SJSA1 (cell line): ENCODE measurements around the gene KIAA0232. TPM values are rescaled to one million over a fixed set of nuclear protein-coding genes. Genes with fewer than 3 reads are reported as not detected.

Source experiments
- DNase-seq, 2 experiments: peaks; one replicate each; pipeline ENCODE4 v3.0.0-alpha.2; 2015 to 2020; ENCODE audit warnings: low spot score in 2 of 2, low read depth in 1 of 2
- H3K27ac ChIP-seq: fragments of 250-450 bp; sonication (Bioruptor Pico); 2 replicates; pipeline ENCODE4 v1.5.1; 2020; ENCODE audit warnings: mild to moderate bottlenecking, moderate library complexity
- H3K27me3 ChIP-seq: fragments of 250-450 bp; sonication (Bioruptor Pico); replicated peaks from 2 replicates; pipeline ENCODE4 v1.5.1; 2020; ENCODE audit warnings: mild to moderate bottlenecking, moderate library complexity
- H3K36me3 ChIP-seq: fragments of 250-450 bp; sonication (Bioruptor Pico); 2 replicates; pipeline ENCODE4 v1.5.1; 2020; ENCODE audit warnings: mild to moderate bottlenecking
- H3K4me1 ChIP-seq: fragments of 250-450 bp; sonication (Bioruptor Pico); replicated peaks from 2 replicates; pipeline ENCODE4 v1.6.1; 2021; ENCODE audit warnings: mild to moderate bottlenecking
- H3K4me3 ChIP-seq: fragments of 250-450 bp; sonication (Bioruptor Pico); 2 replicates; pipeline ENCODE4 v1.5.1; 2020; ENCODE audit warnings: mild to moderate bottlenecking
- H3K9me3 ChIP-seq: fragments of 250-450 bp; sonication (Bioruptor Pico); replicated peaks from 2 replicates; pipeline ENCODE4 v1.5.1; 2020; ENCODE audit warnings: mild to moderate bottlenecking
- total RNA-seq: library from RNA; depleted of rRNA; stranded (reverse); fragments of >200 nt; shearing (Covaris generic); gene quantifications from 2 replicates; pipeline ENCODE4 v1.2.3, GENCODE V29; 2014; rRNA removed

KIAA0232 gene
- total RNA-seq = 7.7 and 19.8 TPM in 2 replicates

GRCh38 chr4:6782147-6782845 is at the start of gene KIAA0232:
Gene KIAA0232 (plus strand): TSS chr4:6782727. CDS start chr4:6824454, 41,727 bp downstream.
- Histone ChIP-seq H3K9me3 (no peaks in the 10 kb centered on the region), H3K4me1 (peaks cover 9% of the 10 kb centered on the region; the same call in 1 of the 2 replicates), H3K27ac (peak within 1 kb of the TSS; percentile 83), H3K27me3 (no peaks in the 10 kb centered on the region), H3K36me3 (peaks cover 15% of the 10 kb centered on the region; the same call in 1 of the 2 replicates), H3K4me3 (peak within 1 kb of the TSS; percentile 93)
- peak; percentile 60 to 80 for DNase-seq

GRCh38 chr4:6733358-6734164 is 49.0 kb upstream of the KIAA0232 start:
- peak overlapping the region; percentile 99 for H3K27ac ChIP-seq
- no peaks in the 10 kb centered on the region for H3K9me3 ChIP-seq
- peaks cover 31% of the 10 kb centered on the region for H3K4me1 ChIP-seq
- H3K27me3 ChIP-seq = no peaks in the 10 kb centered on the region
- no peak for DNase-seq
- H3K4me3 ChIP-seq = no peak overlapping the region
- no peaks in the 10 kb centered on the region for H3K36me3 ChIP-seq

GRCh38 chr4:6734165-6734786 is 48.3 kb upstream of the KIAA0232 start:
- H3K27me3 ChIP-seq = no peaks in the 10 kb centered on the region
- no peak overlapping the region for H3K4me3 ChIP-seq
- H3K4me1 ChIP-seq = peaks cover 24% of the 10 kb centered on the region
- H3K27ac ChIP-seq = no peak overlapping the region
- no peaks in the 10 kb centered on the region for H3K36me3 ChIP-seq
- no peak for DNase-seq
- H3K9me3 ChIP-seq = no peaks in the 10 kb centered on the region

GRCh38 chr4:6739920-6740319 is 42.6 kb upstream of the KIAA0232 start:
- no peak for DNase-seq
- Histone ChIP-seq H3K36me3 (no peaks in the 10 kb centered on the region), H3K4me1 (no peaks in the 10 kb centered on the region), H3K27ac (no peak overlapping the region), H3K27me3 (no peaks in the 10 kb centered on the region), H3K9me3 (no peaks in the 10 kb centered on the region), H3K4me3 (no peak overlapping the region)

- Histone ChIP-seq H3K27me3 (no peaks in the 10 kb centered on the region), H3K9me3 (no peaks in the 10 kb centered on the region), H3K4me3 (no peak overlapping the region), H3K36me3 (no peaks in the 10 kb centered on the region), H3K4me1 (no peaks in the 10 kb centered on the region), H3K27ac (no peak overlapping the region)
- DNase-seq = no peak
Measured at GRCh38 chr4:6740347-6740746, 42.2 kb upstream of the KIAA0232 start.

- Histone ChIP-seq H3K4me1 (peaks cover 7% of the 10 kb centered on the region), H3K36me3 (no peaks in the 10 kb centered on the region), H3K9me3 (no peaks in the 10 kb centered on the region), H3K27me3 (no peaks in the 10 kb centered on the region), H3K27ac (no peak overlapping the region), H3K4me3 (no peak overlapping the region)
- no peak for DNase-seq
Measured at GRCh38 chr4:6742507-6742906, 40.0 kb upstream of the KIAA0232 start.

- no peak for DNase-seq
- Histone ChIP-seq H3K4me3 (no peak overlapping the region), H3K4me1 (peaks cover 12% of the 10 kb centered on the region), H3K27me3 (no peaks in the 10 kb centered on the region), H3K36me3 (no peaks in the 10 kb centered on the region), H3K27ac (no peak overlapping the region), H3K9me3 (no peaks in the 10 kb centered on the region)
Measured at GRCh38 chr4:6742989-6743388, 39.5 kb upstream of the KIAA0232 start.

- Histone ChIP-seq H3K9me3 (no peaks in the 10 kb centered on the region), H3K27me3 (no peaks in the 10 kb centered on the region), H3K36me3 (no peaks in the 10 kb centered on the region), H3K27ac (no peak overlapping the region), H3K4me1 (peaks cover 50% of the 10 kb centered on the region), H3K4me3 (no peak overlapping the region)
- DNase-seq = no peak
Measured at GRCh38 chr4:6746721-6747293, 35.7 kb upstream of the KIAA0232 start.

GRCh38 chr4:6747294-6748051 is 35.1 kb upstream of the KIAA0232 start:
- Histone ChIP-seq H3K27ac (no peak overlapping the region), H3K36me3 (no peaks in the 10 kb centered on the region), H3K27me3 (no peaks in the 10 kb centered on the region), H3K9me3 (no peaks in the 10 kb centered on the region), H3K4me1 (peaks cover 50% of the 10 kb centered on the region), H3K4me3 (no peak overlapping the region)
- DNase-seq = no peak

- Histone ChIP-seq H3K36me3 (no peaks in the 10 kb centered on the region), H3K4me3 (no peak overlapping the region), H3K9me3 (no peaks in the 10 kb centered on the region), H3K27me3 (no peaks in the 10 kb centered on the region), H3K27ac (peak overlapping the region; percentile 50; the same call in 1 of the 2 replicates), H3K4me1 (peaks cover 50% of the 10 kb centered on the region)
- no peak for DNase-seq
Measured at GRCh38 chr4:6748286-6748685, 34.2 kb upstream of the KIAA0232 start.

GRCh38 chr4:6749340-6750171 is 33.0 kb upstream of the KIAA0232 start:
- no peak overlapping the region for H3K4me3 ChIP-seq
- peaks cover 50% of the 10 kb centered on the region for H3K4me1 ChIP-seq
- H3K9me3 ChIP-seq = no peaks in the 10 kb centered on the region
- H3K27me3 ChIP-seq = no peaks in the 10 kb centered on the region
- peak overlapping the region; percentile 50 for H3K27ac ChIP-seq
- peak; percentile 73 to 87 for DNase-seq
- no peaks in the 10 kb centered on the region for H3K36me3 ChIP-seq
